Mucosa of stomach (tissue), 1 donor: ENCODE results near the gene EPB41L5.

Source experiments
- H3K27me3 ChIP-seq: one replicate; pipeline ENCODE4 v1.7.0; 2013; ENCODE audit warnings: mild to moderate bottlenecking, low read length; ENCODE audit not compliant: control insufficient read depth, insufficient read depth
- H3K36me3 ChIP-seq: one replicate; pipeline ENCODE4 v1.7.0; 2013; ENCODE audit warnings: low read length; ENCODE audit not compliant: control insufficient read depth, insufficient read depth
- H3K4me1 ChIP-seq: one replicate; pipeline ENCODE4 v1.7.0; 2013; ENCODE audit warnings: mild to moderate bottlenecking, low read length; ENCODE audit not compliant: control insufficient read depth, insufficient read depth
- H3K4me3 ChIP-seq: one replicate; pipeline ENCODE4 v1.7.0; 2013; ENCODE audit warnings: low read length
- H3K9ac ChIP-seq: one replicate; pipeline ENCODE4 v1.7.0; 2013; ENCODE audit warnings: mild to moderate bottlenecking, low read length, moderate library complexity
- H3K9me3 ChIP-seq: one replicate; pipeline ENCODE4 v1.7.0; 2013; ENCODE audit warnings: mild to moderate bottlenecking, low read length, moderate library complexity; ENCODE audit not compliant: control insufficient read depth
- donor health status: Pancreatic carcinoma.

EPB41L5 gene

DNA sequence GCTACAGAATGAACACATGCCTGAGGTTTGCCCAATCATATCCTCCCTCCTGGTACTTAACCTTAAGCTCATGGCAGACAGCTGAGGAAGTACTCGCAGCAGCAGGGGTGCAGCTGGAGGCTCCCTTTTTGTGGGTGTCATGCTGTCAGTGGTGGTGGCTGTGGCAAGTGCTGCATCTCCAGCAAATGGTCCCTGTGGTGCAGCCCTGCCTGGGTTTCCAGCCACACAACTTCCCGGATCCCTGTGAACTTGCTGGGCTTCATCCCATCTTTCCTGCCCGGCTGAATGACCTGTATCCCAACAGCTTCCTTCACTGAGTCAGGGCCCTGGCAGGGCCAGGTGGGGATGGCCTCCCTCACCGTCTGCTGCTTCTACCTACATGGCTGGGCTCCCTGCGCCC is 205.3 kb downstream of the EPB41L5 start:
- H3K36me3 ChIP-seq: no peaks in the 10 kb centered on the region
- peaks cover 11% of the 10 kb centered on the region for H3K4me1 ChIP-seq
- no peaks in the 10 kb centered on the region for H3K27me3 ChIP-seq
- H3K9ac ChIP-seq: no peak overlapping the region
- no peaks in the 10 kb centered on the region for H3K9me3 ChIP-seq
- H3K4me3 ChIP-seq: no peak overlapping the region

DNA sequence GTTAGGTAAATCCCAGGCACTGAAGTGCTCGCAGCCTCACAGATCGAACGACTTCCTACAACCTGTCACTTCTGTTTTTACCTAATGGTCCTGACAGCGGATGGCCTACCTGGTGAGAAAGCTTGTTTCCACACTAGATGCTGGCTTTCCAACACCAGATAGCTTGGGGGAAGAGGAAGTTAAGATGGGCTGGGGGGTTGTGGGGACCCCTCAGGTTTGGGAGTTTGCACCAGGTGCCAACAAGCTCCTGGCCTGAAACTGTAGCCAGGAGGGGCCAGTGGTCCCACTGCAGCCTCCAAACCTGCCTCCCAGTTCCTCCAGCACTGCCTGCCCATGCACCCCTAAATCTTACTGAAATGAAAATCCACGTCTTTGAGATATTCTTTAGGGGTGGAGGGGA is 206.4 kb downstream of the EPB41L5 start:
- Histone ChIP-seq H3K9ac (no peak overlapping the region), H3K4me3 (no peak overlapping the region), H3K36me3 (no peaks in the 10 kb centered on the region), H3K4me1 (peaks cover 19% of the 10 kb centered on the region), H3K27me3 (peaks cover 5% of the 10 kb centered on the region), H3K9me3 (no peaks in the 10 kb centered on the region)

DNA sequence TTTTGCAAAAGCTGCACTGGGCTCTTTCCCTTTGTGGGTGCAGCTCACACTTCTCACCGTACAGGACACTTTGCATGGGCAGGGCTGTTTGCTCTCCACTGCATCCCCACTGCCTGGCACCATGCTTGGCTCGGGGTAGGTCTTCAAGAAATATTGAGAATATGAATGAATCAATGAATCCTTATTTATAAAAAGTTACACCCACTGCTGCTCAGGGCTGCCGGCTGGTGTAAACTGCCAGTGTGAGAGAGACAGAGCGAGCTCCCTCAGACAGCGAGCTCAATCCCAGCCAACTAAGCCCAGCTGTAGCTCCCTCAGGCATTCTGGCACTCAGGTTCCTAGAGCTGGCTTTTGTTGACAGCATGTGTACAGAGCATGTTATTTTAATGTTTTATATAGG is 206.9 kb downstream of the EPB41L5 start:
- Histone ChIP-seq H3K4me3 (no peak overlapping the region), H3K36me3 (no peaks in the 10 kb centered on the region), H3K27me3 (peaks cover 5% of the 10 kb centered on the region), H3K9me3 (no peaks in the 10 kb centered on the region), H3K9ac (no peak overlapping the region), H3K4me1 (peaks cover 19% of the 10 kb centered on the region)

DNA sequence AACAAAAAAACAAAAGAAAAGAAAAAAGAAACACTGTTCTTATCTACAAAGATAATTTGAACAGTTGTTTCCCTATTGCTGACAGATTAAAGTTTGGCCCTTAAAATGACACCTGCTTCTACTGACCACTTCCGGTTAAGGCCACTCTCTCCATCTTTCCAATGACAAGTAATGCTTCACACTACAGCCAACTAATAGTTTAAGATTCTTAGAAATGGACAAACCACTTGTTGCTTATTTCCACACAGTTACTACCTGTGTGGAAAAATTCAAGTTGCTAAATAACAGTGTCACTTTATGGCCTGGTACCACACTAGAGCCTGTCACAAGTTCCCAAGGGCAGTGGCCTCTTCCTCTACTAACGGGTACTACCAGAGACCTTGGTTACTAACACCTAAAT is 207.9 kb downstream of the EPB41L5 start:
- H3K36me3 ChIP-seq: no peaks in the 10 kb centered on the region
- no peaks in the 10 kb centered on the region for H3K9me3 ChIP-seq

DNA sequence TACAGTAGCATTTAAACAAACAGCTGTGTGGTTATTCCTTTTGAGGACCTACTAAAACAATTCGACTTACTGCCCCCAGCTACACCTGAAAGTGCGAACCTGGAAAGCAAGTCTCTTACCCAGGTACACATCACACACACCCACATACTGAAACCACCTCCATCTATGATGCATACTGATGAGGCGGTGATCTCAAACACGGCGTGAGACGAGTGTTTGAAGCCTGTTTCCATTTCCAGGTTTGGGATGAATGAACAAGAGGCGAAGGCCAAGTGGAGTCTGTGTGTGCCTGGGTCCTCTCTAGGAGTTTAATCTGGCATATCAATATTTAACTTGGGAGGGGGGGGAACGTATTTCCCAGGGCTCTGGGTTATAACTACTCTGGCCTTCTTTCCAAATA is 208.7 kb downstream of the EPB41L5 start:
- Histone ChIP-seq H3K9me3 (no peaks in the 10 kb centered on the region), H3K4me1 (peaks cover 19% of the 10 kb centered on the region), H3K9ac (no peak overlapping the region), H3K36me3 (no peaks in the 10 kb centered on the region), H3K4me3 (no peak overlapping the region), H3K27me3 (peaks cover 5% of the 10 kb centered on the region)

More for the DNA sequence above, 207.9 kb downstream of the EPB41L5 start:
- Histone ChIP-seq H3K4me1 (peaks cover 19% of the 10 kb centered on the region), H3K4me3 (no peak overlapping the region), H3K9ac (no peak overlapping the region), H3K27me3 (peaks cover 5% of the 10 kb centered on the region)

DNA sequence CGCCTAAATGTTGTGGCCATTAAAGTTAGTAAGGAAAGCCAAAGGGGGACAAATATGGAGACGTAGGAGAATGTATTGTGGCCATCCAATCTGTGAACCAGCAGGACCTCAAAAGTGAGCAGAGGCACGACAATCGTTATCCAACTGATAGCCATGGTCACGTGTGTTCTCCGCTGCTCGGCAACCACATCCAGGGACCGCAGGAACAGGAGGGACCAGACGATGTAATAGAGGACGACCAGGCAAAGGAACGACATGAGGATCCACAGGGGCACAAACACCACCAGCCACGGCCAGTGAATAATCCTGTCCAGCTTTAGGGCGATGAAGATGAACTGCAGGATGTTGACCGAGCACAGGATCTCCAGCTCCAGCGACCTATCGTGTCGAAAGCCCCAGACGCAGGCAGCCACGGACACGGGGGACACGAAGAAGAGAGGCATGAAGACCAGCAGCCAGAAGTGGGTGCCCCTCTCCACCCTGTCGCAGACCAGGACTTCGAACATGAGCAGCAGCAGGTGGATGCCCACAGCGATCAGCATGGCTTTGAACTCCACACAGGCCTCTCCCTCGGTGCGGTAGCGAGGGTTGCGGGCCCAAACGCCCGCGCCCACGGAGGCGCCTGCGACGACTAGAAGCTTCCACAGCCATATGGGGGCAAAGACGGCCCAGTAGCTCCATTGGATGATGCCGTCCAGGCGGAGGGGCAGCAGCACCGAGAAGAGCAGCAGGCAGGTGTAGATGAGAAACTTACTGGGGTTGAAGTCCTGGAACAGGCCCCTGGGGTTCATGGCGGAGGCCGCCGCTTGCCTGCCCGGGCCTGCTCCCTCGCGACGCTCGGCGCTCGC is 209.5 kb downstream of the EPB41L5 start:
- Histone ChIP-seq H3K9ac (peak overlapping the region; percentile 71), H3K9me3 (no peaks in the 10 kb centered on the region), H3K27me3 (peaks cover 5% of the 10 kb centered on the region), H3K36me3 (no peaks in the 10 kb centered on the region), H3K4me1 (peaks cover 19% of the 10 kb centered on the region), H3K4me3 (peak overlapping the region; percentile 61)

DNA sequence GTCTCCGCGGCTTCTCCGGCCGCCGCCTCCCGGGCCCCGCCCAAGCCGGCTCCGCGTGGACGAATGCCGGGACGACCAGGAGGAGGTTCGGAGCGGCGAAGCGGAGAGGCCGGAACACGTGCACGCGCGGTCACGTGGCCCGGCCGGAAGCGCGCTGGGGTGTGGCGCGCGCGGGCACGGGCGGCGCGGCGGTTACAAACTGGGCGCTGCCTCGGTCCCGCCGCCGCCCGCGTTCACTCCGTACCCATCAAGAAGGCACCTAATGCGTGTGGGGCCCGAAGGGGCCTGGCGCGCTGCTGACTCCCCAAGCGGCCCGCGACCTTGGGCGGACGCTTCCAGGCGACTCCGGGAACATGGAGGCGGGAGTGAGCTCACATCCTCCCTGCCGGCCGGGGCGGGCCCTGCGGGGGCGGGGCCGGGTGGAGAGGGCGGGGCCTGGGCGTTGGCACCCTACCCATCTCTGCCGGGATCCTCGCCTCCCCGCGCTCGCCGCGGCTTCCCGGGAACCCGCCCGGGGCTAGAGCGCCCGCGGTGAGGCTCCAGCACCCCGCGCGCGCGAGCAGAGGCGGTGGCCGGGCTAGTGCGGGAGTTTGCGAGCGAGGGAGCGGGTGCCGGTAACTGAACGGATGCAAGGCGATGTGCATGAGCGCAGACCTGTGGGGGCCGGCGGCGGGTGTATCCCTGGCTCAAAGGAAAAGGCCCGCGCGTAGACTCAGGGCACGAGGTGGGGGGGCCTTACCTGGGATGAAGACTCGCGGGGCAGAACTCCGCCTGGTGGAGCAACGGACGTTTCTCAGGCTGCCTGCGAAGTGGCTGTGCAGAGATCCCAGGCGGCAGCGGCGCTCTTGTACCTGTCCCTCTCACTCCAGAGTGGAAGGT is 210.4 kb downstream of the EPB41L5 start, which contains the start of gene TMEM185B:
Gene TMEM185B, minus strand, starts transcription at position 367 of the 879 bp plus-strand sequence. CDS start 424 bp downstream, outside the sequence.
- no peaks in the 10 kb centered on the region for H3K36me3 ChIP-seq
- peaks cover 19% of the 10 kb centered on the region for H3K4me1 ChIP-seq
- peak within 1 kb of the TSS; percentile 61 for H3K4me3 ChIP-seq
- no peaks in the 10 kb centered on the region for H3K9me3 ChIP-seq
- peaks cover 5% of the 10 kb centered on the region for H3K27me3 ChIP-seq
- peak within 1 kb of the TSS; percentile 71 for H3K9ac ChIP-seq

DNA sequence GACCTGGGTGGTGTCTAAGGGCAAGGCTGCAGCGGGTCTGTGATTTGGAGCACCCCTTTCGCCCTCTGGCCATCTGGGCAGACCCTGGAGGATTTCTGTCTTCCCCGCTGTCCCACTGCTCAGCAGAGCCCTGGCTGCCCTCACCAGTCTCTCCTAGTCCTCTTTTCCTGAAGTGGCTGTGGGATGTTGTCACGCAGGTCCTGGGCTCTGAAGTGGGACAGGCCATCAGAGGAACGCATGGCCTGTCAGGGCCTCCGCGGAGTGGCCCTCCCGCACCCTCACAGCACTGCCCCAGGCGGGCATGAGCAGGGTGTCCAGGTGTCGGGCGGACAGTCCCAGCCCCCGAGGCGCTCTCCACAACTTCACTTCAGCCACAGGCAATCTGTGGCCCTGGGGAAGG is 211.4 kb downstream of the EPB41L5 start:
- H3K4me1 ChIP-seq: peaks cover 19% of the 10 kb centered on the region
- no peak overlapping the region for H3K4me3 ChIP-seq
- H3K27me3 ChIP-seq: peaks cover 5% of the 10 kb centered on the region
- no peaks in the 10 kb centered on the region for H3K9me3 ChIP-seq
- H3K36me3 ChIP-seq: no peaks in the 10 kb centered on the region
- H3K9ac ChIP-seq: peak overlapping the region; percentile 71

DNA sequence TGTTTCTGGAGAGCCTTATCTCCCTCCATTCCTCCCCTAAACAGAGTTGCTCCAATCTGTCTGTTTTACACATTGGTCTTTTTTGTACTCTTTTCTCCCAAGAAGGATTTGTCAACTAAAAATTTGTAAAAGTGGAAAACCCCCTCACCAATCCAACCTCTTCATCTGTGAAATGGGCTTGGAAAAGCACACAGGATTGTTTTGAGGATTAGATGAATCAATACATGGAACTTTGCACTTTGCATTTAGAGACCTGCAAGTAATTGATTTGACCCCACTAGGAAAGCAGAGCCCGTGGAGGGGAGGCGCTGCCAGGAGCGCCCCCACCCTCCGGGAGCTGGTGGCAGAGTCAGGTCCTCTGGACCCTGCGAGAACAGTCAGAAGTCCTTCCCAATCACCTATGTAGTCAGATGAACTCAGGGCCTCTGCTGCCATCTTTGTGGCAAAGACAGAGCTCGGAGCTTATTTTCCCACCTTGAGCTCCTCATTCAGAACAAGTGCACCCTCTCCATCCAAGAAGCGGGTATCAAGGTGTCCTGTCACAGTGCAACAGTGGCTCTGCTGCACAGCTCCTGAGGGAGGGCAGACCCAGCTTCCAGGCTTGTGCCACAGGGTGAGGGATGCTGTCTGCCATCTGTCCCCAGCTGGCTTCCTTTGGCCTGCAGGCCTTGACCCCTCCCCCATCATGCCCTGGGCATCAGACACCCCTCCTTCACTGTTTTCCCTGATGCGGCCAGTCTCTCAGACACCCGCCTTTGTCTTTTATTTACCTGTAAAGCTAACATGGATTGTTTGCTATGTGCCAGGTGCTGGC is 212.1 kb downstream of the EPB41L5 start:
- no peaks in the 10 kb centered on the region for H3K9me3 ChIP-seq
- H3K4me3 ChIP-seq: no peak overlapping the region
- H3K36me3 ChIP-seq: no peaks in the 10 kb centered on the region
- no peak overlapping the region for H3K9ac ChIP-seq
- H3K27me3 ChIP-seq: peaks cover 5% of the 10 kb centered on the region
- H3K4me1 ChIP-seq: peaks cover 23% of the 10 kb centered on the region

DNA sequence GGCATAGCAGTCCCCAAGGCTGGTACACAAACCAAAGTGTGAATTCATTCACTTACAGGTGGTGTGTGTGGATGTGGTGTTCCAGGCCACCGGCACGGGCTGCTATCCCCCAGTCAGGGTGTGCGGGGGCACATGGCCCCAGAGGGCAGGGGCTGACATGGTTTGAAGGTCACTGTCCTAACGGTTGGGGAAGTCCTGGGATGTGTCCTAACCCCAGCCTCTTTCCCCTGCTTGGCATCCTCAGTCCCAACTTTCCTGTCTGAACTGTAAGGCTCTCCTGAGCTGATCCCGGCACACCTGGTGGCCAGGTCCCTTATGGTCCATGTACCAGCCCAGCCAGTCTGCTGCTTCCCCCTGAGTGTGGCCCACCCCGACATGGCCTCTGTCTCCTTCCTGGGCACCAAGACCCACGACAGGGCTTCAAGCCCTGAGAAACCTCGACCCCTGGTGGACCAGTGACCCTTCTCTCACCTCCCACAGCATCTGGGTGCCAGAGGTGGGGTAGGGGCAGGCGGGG is 212.7 kb downstream of the EPB41L5 start:
- H3K4me3 ChIP-seq: no peak overlapping the region
- H3K9ac ChIP-seq: no peak overlapping the region
- no peaks in the 10 kb centered on the region for H3K36me3 ChIP-seq
- no peaks in the 10 kb centered on the region for H3K9me3 ChIP-seq
- H3K4me1 ChIP-seq: peaks cover 27% of the 10 kb centered on the region
- peaks cover 5% of the 10 kb centered on the region for H3K27me3 ChIP-seq

DNA sequence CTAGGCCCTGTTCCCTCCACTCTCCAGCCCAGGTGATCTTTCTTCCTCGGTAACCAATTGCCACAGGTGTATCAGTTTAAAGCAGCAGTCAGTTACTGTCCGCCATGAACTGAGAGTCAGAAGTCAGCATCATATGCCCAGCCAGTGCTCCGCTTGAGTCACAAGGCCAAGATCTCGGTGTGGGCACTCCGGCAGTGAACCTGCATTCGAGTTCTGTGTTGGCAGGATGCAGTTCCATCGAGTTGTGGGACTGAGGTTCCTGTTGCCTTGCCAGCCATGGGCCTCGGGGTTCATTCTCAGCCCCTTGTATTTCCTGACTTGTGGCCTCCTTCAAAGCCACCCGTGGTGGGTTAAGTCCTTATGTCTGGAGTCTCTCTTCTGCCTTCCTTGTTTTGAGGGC is 213.4 kb downstream of the EPB41L5 start:
- no peak overlapping the region for H3K9ac ChIP-seq
- H3K9me3 ChIP-seq: no peaks in the 10 kb centered on the region
- H3K27me3 ChIP-seq: peaks cover 5% of the 10 kb centered on the region
- no peaks in the 10 kb centered on the region for H3K36me3 ChIP-seq
- no peak overlapping the region for H3K4me3 ChIP-seq
- peaks cover 34% of the 10 kb centered on the region for H3K4me1 ChIP-seq
